Astrocyte of the spinal cord (primary cell): ENCODE results near the gene PGAP6.

ENCODE experiments used
- DNase-seq: peaks from one replicate; pipeline ENCODE4 v3.0.0; 2011; ENCODE audit warnings: low read depth, low spot score
- H3K4me3 ChIP-seq: 2 replicates; pipeline ENCODE4 v1.5.1; 2011; ENCODE audit warnings: low read depth, mild to moderate bottlenecking, low read length, moderate library complexity
- in situ Hi-C: cut with HindIII; loops from 2 replicates; pipeline ENCODE4 v1.10.0; 2017; ENCODE audit warnings: low sequenced_read_pairs
- TF ChIP-seq, protein P1 (sequence below): IDR thresholded peaks from 2 replicates; pipeline ENCODE4 v1.5.1; 2012; ENCODE audit warnings: low read depth, mild to moderate bottlenecking, low read length, inconsistent platforms

PGAP6 gene

GRCh38 chr16:369275-369865 lies 12.4 kb downstream of the PGAP6 start:
- DNase-seq: no peak
- TF ChIP-seq, protein P1, sequence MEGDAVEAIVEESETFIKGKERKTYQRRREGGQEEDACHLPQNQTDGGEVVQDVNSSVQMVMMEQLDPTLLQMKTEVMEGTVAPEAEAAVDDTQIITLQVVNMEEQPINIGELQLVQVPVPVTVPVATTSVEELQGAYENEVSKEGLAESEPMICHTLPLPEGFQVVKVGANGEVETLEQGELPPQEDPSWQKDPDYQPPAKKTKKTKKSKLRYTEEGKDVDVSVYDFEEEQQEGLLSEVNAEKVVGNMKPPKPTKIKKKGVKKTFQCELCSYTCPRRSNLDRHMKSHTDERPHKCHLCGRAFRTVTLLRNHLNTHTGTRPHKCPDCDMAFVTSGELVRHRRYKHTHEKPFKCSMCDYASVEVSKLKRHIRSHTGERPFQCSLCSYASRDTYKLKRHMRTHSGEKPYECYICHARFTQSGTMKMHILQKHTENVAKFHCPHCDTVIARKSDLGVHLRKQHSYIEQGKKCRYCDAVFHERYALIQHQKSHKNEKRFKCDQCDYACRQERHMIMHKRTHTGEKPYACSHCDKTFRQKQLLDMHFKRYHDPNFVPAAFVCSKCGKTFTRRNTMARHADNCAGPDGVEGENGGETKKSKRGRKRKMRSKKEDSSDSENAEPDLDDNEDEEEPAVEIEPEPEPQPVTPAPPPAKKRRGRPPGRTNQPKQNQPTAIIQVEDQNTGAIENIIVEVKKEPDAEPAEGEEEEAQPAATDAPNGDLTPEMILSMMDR: no peak
- in situ Hi-C loops: no loop called here
- H3K4me3 ChIP-seq: peak overlapping the region; percentile 48

DNA sequence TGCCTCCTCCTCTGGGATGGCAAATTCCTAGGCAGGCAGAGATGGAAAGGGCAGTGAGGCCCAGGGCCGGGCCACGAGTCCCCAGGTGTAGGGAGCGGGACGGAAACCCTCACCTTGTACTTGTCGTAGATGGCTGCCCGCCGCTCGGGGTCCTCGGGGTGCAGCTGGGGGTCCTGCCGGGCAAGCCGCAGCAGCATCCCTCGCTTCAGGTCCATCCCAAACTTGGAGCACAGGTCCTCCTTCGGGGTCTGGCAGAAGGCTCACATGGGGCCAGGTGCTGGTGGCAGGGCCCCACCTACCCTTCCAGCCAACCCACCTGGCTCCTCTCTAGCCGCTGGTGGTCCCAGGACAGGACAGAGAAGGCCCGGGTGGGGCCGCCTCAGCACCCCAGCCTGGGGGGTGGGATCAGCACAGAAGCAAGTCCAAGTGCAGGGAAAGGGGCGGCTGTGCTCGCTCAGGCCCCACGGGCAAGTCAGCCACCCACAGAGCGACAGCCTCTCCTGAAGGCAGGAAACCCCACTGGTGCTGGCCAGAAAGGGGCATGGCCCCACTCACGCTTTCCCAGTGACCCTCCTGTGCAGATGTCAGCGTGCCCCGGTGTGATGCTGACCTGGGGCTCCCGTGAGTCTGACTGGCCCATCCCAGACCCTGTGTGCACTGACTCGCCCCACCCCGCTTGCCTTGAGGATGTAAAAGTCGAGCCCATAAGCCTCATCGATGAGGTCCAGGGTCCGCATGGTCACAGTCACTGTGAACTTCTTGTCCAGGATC lies 13.2 kb downstream of the PGAP6 start:
- no peak for DNase-seq
- in situ Hi-C loops: no loop called here
- TF ChIP-seq, protein P1: no peak
- H3K4me3 ChIP-seq: no peak overlapping the region

DNA sequence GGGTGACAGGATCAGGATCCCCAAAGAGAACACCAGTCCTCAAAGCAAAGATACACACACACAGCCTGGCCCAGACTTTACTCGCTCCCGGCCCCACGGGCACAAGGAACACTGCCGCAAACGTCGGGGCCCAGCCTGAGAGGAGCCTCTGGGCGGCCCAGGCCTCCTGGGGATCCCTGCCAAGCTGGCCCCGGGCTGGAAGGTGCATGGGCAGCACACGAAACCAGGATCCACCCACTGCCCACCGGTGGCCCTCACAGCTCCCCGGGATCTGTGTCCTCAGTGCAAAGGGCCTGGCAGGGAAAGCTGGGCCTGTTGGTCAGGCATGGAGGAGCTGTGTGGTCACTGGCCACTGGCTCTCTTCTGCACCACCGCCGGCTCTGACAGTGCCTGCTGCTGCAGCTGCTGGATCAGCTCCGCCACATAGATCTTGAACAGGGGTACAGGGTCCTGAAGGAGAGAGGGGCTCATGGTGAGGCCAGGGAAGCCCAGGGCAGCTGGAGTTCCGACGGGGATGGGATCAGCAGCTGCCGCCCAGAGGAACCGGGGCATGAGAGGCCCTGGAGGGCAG lies 14.4 kb downstream of the PGAP6 start:
- DNase-seq: no peak
- no peak overlapping the region for H3K4me3 ChIP-seq
- in situ Hi-C loops: no loop called here
- TF ChIP-seq, protein P1: no peak

DNA sequence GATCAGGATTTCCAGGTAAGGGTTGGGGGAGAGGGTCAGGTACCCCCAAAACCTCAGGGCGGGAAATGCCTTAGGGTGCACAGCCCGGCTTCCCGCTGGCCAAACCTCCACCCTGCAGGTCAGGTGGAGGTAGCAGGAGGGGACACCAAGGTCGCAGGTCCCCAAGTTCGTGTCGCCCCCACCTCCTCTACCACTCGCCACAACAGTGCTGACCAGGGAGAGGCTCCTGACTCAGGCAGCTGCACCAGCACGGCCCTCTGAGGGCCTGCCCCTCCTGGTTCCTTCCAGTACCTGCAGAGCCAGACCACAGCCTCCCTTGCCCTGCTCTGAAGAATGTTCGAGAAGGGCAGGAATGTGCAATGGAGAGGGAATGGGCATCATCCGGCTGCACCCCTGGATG lies 15.3 kb downstream of the PGAP6 start:
- in situ Hi-C loops: no loop called here
- no peak overlapping the region for H3K4me3 ChIP-seq
- DNase-seq: no peak
- TF ChIP-seq, protein P1: no peak

DNA sequence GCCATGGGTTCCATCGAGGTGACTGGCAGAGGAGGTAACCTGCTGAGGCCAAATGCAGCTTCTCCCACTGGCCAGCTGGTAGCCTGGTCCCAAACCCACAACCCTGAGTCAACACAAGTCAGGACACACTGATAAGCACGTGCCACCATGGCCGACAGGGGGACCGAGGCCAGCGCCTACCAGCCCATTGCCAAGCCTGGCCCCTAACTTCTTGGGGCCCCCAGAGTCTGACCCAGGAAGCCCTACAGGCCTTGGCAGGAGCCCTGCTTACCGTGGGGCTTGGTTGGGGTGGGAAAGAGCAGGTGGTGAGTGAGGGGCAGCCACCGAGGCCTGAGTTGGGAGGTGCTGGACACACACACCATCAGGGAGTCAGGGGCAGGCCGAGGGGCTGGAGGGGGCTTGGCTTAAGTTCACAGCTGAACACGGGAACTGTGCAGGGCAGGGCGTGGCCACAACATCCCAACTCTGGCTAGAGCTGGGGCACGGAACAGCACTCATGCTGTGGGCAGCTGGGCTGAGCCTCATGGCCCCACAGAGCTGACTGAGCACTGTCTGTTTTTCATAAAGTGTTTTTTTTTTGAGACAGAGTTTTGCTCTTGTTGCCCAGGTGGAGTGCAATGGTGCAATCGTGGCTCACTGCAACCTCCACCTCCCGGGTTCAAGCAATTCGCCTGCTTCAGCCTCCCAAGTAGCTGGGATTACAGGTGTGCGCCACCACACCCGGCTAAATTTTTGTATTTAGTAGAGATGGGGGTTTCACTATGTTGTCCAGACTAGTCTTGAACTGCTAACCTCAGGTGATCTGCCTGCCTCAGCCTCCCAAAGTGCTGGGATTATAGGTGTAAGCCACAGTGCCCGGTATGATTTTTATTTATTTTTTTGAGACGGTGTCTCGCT lies 16.9 kb downstream of the PGAP6 start:
- H3K4me3 ChIP-seq: no peak overlapping the region
- in situ Hi-C loops: no loop called here
- TF ChIP-seq, protein P1: no peak
- DNase-seq: no peak

DNA sequence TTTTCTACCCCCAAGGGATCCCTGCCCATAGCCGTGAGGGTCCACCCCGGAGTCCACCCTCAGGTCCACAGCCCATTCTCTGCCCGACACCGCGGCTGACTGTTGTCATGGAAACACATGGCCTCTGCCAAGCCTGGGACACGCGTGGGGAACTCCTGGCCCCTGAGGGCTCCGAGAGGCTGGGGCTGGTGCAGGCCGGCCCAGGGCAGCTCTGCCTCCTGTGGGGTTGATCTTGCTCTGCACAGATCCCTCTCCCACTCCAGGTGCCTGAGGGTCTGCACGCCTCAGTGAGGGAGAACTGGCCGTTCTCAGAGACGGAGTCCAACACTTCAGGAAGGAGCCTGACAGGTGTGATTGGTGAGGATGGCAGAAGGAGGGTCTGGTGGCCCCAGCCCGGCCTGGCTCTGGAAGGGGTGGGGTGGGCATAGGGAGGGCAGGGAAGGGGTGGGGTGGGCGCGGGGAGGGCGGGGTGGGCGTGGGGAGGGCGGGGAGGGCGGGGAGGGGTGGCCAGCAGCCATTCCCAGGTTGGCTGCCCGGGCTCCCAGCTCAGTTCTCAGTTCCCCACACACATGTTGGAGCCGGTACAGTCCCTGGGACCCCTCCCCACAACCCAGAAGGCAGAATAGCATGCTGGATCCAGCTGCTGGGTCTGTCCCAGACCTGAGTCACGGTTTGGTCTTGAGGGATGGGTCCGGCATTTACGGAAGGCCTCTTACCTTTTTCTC lies 17.9 kb downstream of the PGAP6 start:
- in situ Hi-C loops: no loop called here
- DNase-seq: no peak
- H3K4me3 ChIP-seq: no peak overlapping the region
- TF ChIP-seq, protein P1: no peak
